RWPE1 (cell line): Measurements from ENCODE around the gene DNMT3A.

Experiments
- CTCF ChIA-PET: fragments of 350-600 bp; sonication (Branson Sonifier 250); formaldehyde crosslinking; extraction: SDS; loops from one replicate; lab custom pipeline; 2021; lab: Yijun Ruan, JAX
- POLR2A ChIA-PET: fragments of 400-600 bp; formaldehyde crosslinking; extraction: SDS; loops from one replicate; lab custom pipeline; 2020; ENCODE audit warnings: antibody characterized with exemption; ENCODE audit not compliant: low non-redundant PET; lab: Yijun Ruan, JAX
- DNase-seq: peaks from one replicate; pipeline ENCODE4 v3.0.0; 2012; ENCODE audit warnings: low spot score
- H3K27ac ChIP-seq: fragments of 450-650 bp; 2 replicates; pipeline ENCODE4 v1.5.1; 2017
- CTCF ChIP-seq: fragments of 450-650 bp; conservative IDR thresholded peaks from 2 replicates; pipeline ENCODE4 v1.5.1; 2017; ENCODE audit warnings: low read depth, mild to moderate bottlenecking

Gene DNMT3A

GRCh38 chr2:25238920-25239319, 102.8 kb downstream of the DNMT3A start:
- CTCF ChIA-PET, result interaction anchor here (1.9 kb wide), 1 partner anchor 10 kb away, joined by 9 read pairs; no protein-coding TSS in a partner anchor
- TF ChIP-seq CTCF, result no peak
- no peak for DNase-seq
- POLR2A ChIA-PET, result no interaction called here
- H3K27ac ChIP-seq, result no peak overlapping the region

DNA sequence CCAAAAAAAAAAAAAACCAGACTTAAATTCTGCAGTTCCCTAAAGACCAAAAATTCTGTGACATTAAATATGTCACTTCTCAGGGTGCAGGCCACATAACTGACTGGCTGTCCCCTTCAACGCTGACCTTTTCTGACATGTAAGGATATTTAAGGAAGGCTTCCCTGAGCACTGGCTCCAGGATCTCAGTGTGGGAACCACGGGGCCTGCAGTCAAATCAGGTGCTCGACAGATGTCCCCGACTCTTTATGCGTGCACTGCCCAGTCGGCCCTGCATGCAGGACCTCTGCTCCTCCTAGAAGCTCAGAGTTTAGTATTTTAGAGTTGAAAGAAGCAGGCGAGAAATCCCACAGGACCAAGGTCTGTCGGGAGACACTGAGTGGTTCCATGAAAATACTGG, 104.0 kb downstream of the DNMT3A start:
- no peak for TF ChIP-seq CTCF
- POLR2A ChIA-PET, result no interaction called here
- CTCF ChIA-PET, result no interaction called here
- no peak for DNase-seq
- H3K27ac ChIP-seq, result no peak overlapping the region

GRCh38 chr2:25236736-25237135, 105.0 kb downstream of the DNMT3A start:
- DNase-seq, result no peak
- CTCF ChIA-PET, result interaction anchor here (0.6 to 0.7 kb wide), 2 partner anchors 38 to 374 kb away, joined by 3 read pairs; no protein-coding TSS in a partner anchor
- POLR2A ChIA-PET, result no interaction called here
- no peak for TF ChIP-seq CTCF
- H3K27ac ChIP-seq, result no peak overlapping the region

DNA sequence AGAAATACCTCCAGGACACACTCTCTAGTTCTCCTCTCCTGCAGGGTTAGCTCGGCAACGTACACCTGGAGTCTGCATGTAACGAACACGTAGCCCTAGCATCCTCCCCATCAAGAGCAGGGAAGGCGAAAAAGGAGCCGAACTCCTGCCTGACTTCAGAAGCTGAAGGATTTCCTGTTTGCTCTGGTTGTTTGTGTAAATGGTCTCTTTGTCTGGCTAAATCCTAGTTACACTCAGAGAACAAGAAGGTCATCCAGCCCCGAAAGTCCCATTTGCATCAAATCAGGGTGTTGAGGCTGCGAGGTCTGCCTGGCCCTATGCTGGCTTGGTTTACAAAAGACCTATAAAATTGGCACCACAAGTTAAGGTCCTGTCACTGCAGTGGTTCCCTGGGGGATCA, 107.0 kb downstream of the DNMT3A start:
- DNase-seq, result no peak
- ChIA-PET POLR2A (no interaction called here), CTCF (no interaction called here)
- TF ChIP-seq CTCF, result no peak
- H3K27ac ChIP-seq, result no peak overlapping the region

GRCh38 chr2:25233916-25234605, 107.7 kb downstream of the DNMT3A start:
- H3K27ac ChIP-seq, result no peak overlapping the region
- DNase-seq, result no peak
- TF ChIP-seq CTCF, result no peak
- POLR2A ChIA-PET, result no interaction called here
- CTCF ChIA-PET, result no interaction called here

- no peak for TF ChIP-seq CTCF
- POLR2A ChIA-PET, result no interaction called here
- DNase-seq, result no peak
- CTCF ChIA-PET, result interaction anchor here (0.5 kb wide), 1 partner anchor 610 kb away, joined by 4 read pairs; no protein-coding TSS in a partner anchor
- H3K27ac ChIP-seq, result no peak overlapping the region
These were observed 109.4 kb downstream of the DNMT3A start for GRCh38 chr2:25232248-25232825.
